A549 (cell line): ENCODE data around the gene HLA-DPA1. TPM values are rescaled to one million over a fixed set of nuclear protein-coding genes. Genes with fewer than 3 reads are reported as not detected.

Experiments
- ATAC-seq, 2 experiments: fragments of 200-7000 bp in 1 of 2; fragments of >200 bp in 1 of 2; cut with Nextera tagmentation in 1 of 2; cut with Tn5 transposase in 1 of 2; 3 replicates each; pipeline versions ENCODE4 v1.8.0 to v1.9.1; 2018 to 2020; ENCODE audit warnings: mild to moderate bottlenecking in 1 of 2, moderate library complexity in 1 of 2
- CTCF ChIA-PET: fragments of 300-600 bp; sonication (Branson Sonifier 250); formaldehyde crosslinking; extraction: SDS; loops from one replicate; lab custom pipeline; 2021; ENCODE audit warnings: antibody characterized with exemption, inconsistent platforms; lab: Yijun Ruan, JAX
- POLR2A ChIA-PET: fragments of 350-600 bp; formaldehyde crosslinking; extraction: SDS; loops from one replicate; lab custom pipeline; 2021; ENCODE audit warnings: antibody characterized with exemption, inconsistent platforms; lab: Yijun Ruan, JAX
- DNase-seq, 2 experiments: peaks; one replicate each; pipeline versions ENCODE4 v3.0.0 to v3.0.0-alpha.2; 2011 to 2016; ENCODE audit warnings: low read depth in 1 of 2, low spot score in 1 of 2
- FAIRE-seq: peaks from 2 replicates; lab custom pipeline; 2011; peaks lifted over from hg19 to GRCh38; lab: Jason Lieb, UNC
- H3K27ac ChIP-seq, 2 experiments: fragments of >200 bp; sonication (Bioruptor Twin); formaldehyde crosslinking; 3 replicates each; pipeline ENCODE4 v1.5.1; 2016 to 2017
- H3K4me1 ChIP-seq: fragments of >200 bp; sonication (Bioruptor Twin); formaldehyde crosslinking; 3 replicates; pipeline ENCODE4 v1.6.1; 2016
- H3K4me2 ChIP-seq: fragments of >200 bp; sonication (Bioruptor Twin); formaldehyde crosslinking; 3 replicates; pipeline ENCODE4 v1.6.1; 2016
- H3K4me3 ChIP-seq: fragments of >200 bp; sonication (Bioruptor Twin); formaldehyde crosslinking; 3 replicates; pipeline ENCODE4 v1.5.1; 2016
- H3K9me3 ChIP-seq: fragments of >200 bp; sonication (Bioruptor Twin); formaldehyde crosslinking; 3 replicates; pipeline ENCODE4 v1.6.1; 2016
- CEBPB ChIP-seq, 2 experiments: fragments of >200 bp in 1 of 2; sonication (Bioruptor Twin) in 1 of 2; formaldehyde crosslinking in 1 of 2; IDR thresholded peaks; 2 replicates each; pipeline ENCODE4 v1.6.1; 2012 to 2016
- EHMT2 ChIP-seq: fragments of 200-600 bp; sonication (generic); IDR thresholded peaks from 2 replicates; pipeline ENCODE4 v1.6.1; 2016; ENCODE audit warnings: antibody characterized with exemption, low read depth, mild to moderate bottlenecking, moderate library complexity
- EP300 ChIP-seq, 2 experiments: fragments of >200 bp; sonication (Bioruptor Twin); formaldehyde crosslinking; IDR thresholded peaks; 2 replicates in 1 of 2; 3 replicates in 1 of 2; pipeline ENCODE4 v1.6.1; 2016 to 2017
- FOXS1 ChIP-seq: fragments of 250-450 bp; sonication (Bioruptor Pico); IDR thresholded peaks from 2 replicates; pipeline ENCODE4 v1.5.0; 2020; ENCODE audit warnings: mild to moderate bottlenecking, moderate library complexity
- HEYL ChIP-seq: fragments of 250-450 bp; sonication (Bioruptor Pico); IDR thresholded peaks from 2 replicates; pipeline ENCODE4 v1.8.0; 2021; ENCODE audit warnings: mild to moderate bottlenecking, moderate library complexity
- MAZ ChIP-seq: fragments of 150-350 bp; IDR thresholded peaks from 2 replicates; pipeline ENCODE4 v1.6.1; 2014; ENCODE audit warnings: antibody characterized with exemption, low read depth, low read length, borderline replicate concordance
- PHF8 ChIP-seq: fragments of 200-600 bp; sonication (generic); IDR thresholded peaks from 2 replicates; pipeline ENCODE4 v1.6.1; 2016; ENCODE audit warnings: low read depth, mild to moderate bottlenecking, antibody characterized with exemption, moderate library complexity, borderline replicate concordance
- RAD21 ChIP-seq, 2 experiments: fragments of >200 bp in 1 of 2; sonication (Bioruptor Twin) in 1 of 2; formaldehyde crosslinking in 1 of 2; IDR thresholded peaks in 1 of 2; conservative IDR thresholded peaks in 1 of 2; 2 replicates in 1 of 2; 3 replicates in 1 of 2; pipeline ENCODE4 v1.6.1; 2012 to 2018; ENCODE audit warnings: inconsistent platforms in 1 of 2
- RCOR1 ChIP-seq: fragments of 150-350 bp; IDR thresholded peaks from 2 replicates; pipeline ENCODE4 v1.6.1; 2014; ENCODE audit warnings: antibody characterized with exemption, low read length, low read depth
- SREBF2 ChIP-seq: fragments of 450-650 bp; IDR thresholded peaks from 2 replicates; pipeline ENCODE4 v1.6.1; 2014; ENCODE audit warnings: mild to moderate bottlenecking, moderate library complexity
- ZC3H11A ChIP-seq: fragments of 450-650 bp; IDR thresholded peaks from 2 replicates; pipeline ENCODE4 v1.6.1; 2014; ENCODE audit warnings: antibody characterized with exemption, mild to moderate bottlenecking
- ZFP36 ChIP-seq: fragments of 450-650 bp; IDR thresholded peaks from 2 replicates; pipeline ENCODE4 v1.6.1; 2014; ENCODE audit warnings: borderline replicate concordance; ENCODE audit not compliant: partially characterized antibody
- ZNF302 ChIP-seq: fragments of 250-450 bp; sonication (Bioruptor Pico); IDR thresholded peaks from 2 replicates; pipeline ENCODE4 v1.9.0; 2021; ENCODE audit warnings: inconsistent platforms, mild to moderate bottlenecking, moderate library complexity
- ZSCAN20 ChIP-seq: fragments of 250-450 bp; sonication (Bioruptor Pico); IDR thresholded peaks from 2 replicates; pipeline ENCODE4 v1.8.0; 2022; ENCODE audit warnings: mild to moderate bottlenecking, moderate library complexity
- WGBS: methylation state at CpG from one replicate; pipeline ENCODE4 v1.1.6; 2017; ENCODE audit errors: missing lambda C conversion rate; 5-methylcytosine and 5-hydroxymethylcytosine counted together
- polyA plus RNA-seq, 4 experiments: library from polyadenylated mRNA; depleted of rRNA in 3 of 4; stranded (reverse); fragments of >200 nt; fragmentation: RNase III in 1 of 4; extraction: RNeasy Plus Mini Kit Qiagen cat#74134 plus additional on column Dnase treatment in 1 of 4; gene quantifications; 2 replicates in 3 of 4; 3 replicates in 1 of 4; pipeline ENCODE4 v1.2.3, GENCODE V29; 2011 to 2017
- TF ChIP-seq, protein P1 (sequence below): fragments of >200 bp; sonication (Bioruptor Twin); formaldehyde crosslinking; IDR thresholded peaks from 3 replicates; pipeline ENCODE4 v1.5.1; 2016
- TF ChIP-seq, protein P2 (sequence below): fragments of 150-350 bp; IDR thresholded peaks from 2 replicates; pipeline ENCODE4 v1.6.1; 2014; ENCODE audit warnings: low read depth, mild to moderate bottlenecking, low read length
- TF ChIP-seq, protein P3 (sequence below): fragments of 250-450 bp; sonication (Bioruptor Pico); IDR thresholded peaks from 2 replicates; pipeline ENCODE4 v1.5.0; 2021; ENCODE audit warnings: mild to moderate bottlenecking, moderate library complexity, borderline replicate concordance

The HLA-DPA1 gene
- polyA plus RNA-seq, 2 of the 4 experiments (the other 2 are of a cell fraction) = 0.09 TPM; not detected in 1

DNA sequence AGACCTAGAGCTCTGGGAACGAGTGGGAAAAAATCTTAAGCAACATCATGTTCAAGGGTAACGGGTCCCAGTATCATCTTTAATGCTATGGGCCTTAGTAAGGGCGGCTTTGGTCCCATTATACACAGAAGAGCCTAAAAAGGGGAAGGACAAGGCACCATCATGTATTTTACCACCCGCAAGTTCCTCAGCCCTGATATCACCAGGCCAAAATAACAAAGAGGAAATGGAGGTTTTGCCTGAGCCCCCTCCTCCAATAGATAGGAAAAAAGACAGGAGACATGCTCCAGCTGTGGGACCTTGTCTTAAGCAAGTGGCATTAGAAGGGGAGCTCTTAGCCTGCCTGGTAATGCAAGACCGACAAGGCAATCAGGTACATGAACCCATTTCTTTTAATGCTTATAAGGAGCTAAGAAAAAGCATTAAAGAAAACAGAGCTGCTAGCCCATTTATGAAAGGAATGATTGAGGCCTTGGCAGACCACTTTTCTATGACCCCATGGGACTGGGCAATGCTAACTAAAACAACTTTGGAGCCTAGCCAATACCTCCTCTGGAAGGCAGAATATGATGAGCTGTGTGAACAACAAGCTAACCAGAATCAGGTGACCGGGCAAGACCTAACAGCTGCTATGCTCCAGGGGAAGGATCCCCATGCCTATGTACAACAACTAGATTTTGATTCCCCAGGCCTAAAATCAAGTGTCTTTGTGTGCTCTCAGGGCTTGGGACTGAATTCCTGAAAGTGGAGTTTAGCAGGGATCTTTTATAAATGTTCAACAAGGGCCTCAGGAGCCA lies 23.2 kb downstream of the HLA-DPA1 start:
- DNase-seq = no peak
- Histone ChIP-seq H3K4me1 (no peaks in the 10 kb centered on the region), H3K27ac (no peak overlapping the region), H3K4me2 (no peak overlapping the region), H3K9me3 (no peaks in the 10 kb centered on the region), H3K4me3 (no peak overlapping the region)
- FAIRE-seq = no peak
- ChIA-PET POLR2A (no interaction called here), CTCF (interaction anchor here (1.3 to 1.9 kb wide), 3 partner anchors 21 to 40 kb away, joined by 3 to 5 read pairs (median 3); no protein-coding TSS in a partner anchor)
- no peak for ATAC-seq
- 41% methylated on average over 5 of the region's 6 CpGs for WGBS
- TF ChIP-seq ZSCAN20 (no peak), CEBPB (IDR thresholded peaks at IDR 0.05) (no peak), HEYL (CRISPR knock-in tag) (no peak), RAD21 (conservative IDR thresholded peaks at IDR 0.05 in 1 of 2, IDR thresholded peaks at IDR 0.05 in 1 of 2) (no peak), ZNF302 (no peak), ZFP36 (no peak), EHMT2 (no peak), PHF8 (no peak), EP300 (IDR thresholded peaks at IDR 0.05) (no peak), FOXS1 (CRISPR knock-in tag) (no peak), MAZ (no peak), SREBF2 (no peak)
- TF ChIP-seq, protein P1, sequence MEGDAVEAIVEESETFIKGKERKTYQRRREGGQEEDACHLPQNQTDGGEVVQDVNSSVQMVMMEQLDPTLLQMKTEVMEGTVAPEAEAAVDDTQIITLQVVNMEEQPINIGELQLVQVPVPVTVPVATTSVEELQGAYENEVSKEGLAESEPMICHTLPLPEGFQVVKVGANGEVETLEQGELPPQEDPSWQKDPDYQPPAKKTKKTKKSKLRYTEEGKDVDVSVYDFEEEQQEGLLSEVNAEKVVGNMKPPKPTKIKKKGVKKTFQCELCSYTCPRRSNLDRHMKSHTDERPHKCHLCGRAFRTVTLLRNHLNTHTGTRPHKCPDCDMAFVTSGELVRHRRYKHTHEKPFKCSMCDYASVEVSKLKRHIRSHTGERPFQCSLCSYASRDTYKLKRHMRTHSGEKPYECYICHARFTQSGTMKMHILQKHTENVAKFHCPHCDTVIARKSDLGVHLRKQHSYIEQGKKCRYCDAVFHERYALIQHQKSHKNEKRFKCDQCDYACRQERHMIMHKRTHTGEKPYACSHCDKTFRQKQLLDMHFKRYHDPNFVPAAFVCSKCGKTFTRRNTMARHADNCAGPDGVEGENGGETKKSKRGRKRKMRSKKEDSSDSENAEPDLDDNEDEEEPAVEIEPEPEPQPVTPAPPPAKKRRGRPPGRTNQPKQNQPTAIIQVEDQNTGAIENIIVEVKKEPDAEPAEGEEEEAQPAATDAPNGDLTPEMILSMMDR = no peak
- TF ChIP-seq, protein P2, sequence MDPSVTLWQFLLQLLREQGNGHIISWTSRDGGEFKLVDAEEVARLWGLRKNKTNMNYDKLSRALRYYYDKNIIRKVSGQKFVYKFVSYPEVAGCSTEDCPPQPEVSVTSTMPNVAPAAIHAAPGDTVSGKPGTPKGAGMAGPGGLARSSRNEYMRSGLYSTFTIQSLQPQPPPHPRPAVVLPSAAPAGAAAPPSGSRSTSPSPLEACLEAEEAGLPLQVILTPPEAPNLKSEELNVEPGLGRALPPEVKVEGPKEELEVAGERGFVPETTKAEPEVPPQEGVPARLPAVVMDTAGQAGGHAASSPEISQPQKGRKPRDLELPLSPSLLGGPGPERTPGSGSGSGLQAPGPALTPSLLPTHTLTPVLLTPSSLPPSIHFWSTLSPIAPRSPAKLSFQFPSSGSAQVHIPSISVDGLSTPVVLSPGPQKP = no peak

DNA sequence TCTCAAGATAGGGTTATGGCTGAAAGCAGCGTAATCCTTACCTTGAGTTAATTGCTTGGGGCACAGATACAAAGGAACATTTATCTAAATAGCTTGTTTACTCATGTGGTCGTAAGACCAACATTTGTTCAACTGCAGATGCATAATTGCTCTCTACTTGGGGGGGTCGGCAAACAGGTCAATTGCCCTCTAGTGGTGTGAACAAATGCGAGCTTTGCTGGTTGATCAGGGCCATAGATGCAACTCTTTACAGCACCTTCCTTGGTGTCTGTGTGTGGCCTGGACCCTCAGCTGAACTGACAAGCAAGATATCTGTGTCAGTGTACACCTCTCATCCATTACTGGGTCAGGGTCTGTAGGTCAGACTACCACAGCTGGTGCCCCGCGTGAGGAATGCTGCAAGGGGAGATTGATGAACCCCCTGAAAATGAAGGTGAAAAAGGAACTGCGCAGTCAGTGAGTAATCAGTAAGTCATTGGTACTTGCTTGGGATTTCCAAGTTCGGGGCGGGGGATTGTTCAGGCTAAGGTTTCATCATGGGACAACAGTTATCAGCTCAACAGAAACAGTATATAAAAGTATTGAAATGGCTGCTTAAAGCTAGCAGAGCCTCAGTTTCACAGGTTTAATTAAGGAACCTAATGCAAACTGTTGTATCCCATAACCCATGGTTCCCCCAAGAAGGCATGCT lies 24.0 kb downstream of the HLA-DPA1 start:
- CTCF ChIA-PET = interaction anchor here (1.4 to 1.9 kb wide), 2 partner anchors 21 to 41 kb away, joined by 3 to 5 read pairs; no protein-coding TSS in a partner anchor
- Histone ChIP-seq H3K4me1 (no peaks in the 10 kb centered on the region), H3K4me2 (no peak overlapping the region), H3K4me3 (no peak overlapping the region), H3K27ac (no peak overlapping the region), H3K9me3 (no peaks in the 10 kb centered on the region)
- WGBS = 35% methylated on average over 9 of the region's 9 CpGs
- POLR2A ChIA-PET = interaction anchor here (0.6 kb wide), 1 partner anchor 144 kb away, joined by 5 read pairs; no protein-coding TSS in a partner anchor
- TF ChIP-seq MAZ = no peak
- no peak for TF ChIP-seq ZC3H11A
- no peak for TF ChIP-seq RCOR1
- TF ChIP-seq, protein P3, sequence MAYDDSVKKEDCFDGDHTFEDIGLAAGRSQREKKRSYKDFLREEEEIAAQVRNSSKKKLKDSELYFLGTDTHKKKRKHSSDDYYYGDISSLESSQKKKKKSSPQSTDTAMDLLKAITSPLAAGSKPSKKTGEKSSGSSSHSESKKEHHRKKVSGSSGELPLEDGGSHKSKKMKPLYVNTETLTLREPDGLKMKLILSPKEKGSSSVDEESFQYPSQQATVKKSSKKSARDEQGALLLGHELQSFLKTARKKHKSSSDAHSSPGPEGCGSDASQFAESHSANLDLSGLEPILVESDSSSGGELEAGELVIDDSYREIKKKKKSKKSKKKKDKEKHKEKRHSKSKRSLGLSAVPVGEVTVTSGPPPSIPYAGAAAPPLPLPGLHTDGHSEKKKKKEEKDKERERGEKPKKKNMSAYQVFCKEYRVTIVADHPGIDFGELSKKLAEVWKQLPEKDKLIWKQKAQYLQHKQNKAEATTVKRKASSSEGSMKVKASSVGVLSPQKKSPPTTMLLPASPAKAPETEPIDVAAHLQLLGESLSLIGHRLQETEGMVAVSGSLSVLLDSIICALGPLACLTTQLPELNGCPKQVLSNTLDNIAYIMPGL (CRISPR knock-in tag) = no peak
- no peak for ATAC-seq
- no peak for FAIRE-seq
- no peak for DNase-seq
